ENCODE measurements around the gene C1orf53. TPM values are rescaled to one million over a fixed set of nuclear protein-coding genes. Genes with fewer than 3 reads are reported as not detected.

C1orf53 gene
- total and polyA plus RNA-seq, 2 of the 8 experiments (the other 6 are each of a cell fraction or from before 2014, with no cell fraction given) = 0.56 to 1.3 TPM

DNA sequence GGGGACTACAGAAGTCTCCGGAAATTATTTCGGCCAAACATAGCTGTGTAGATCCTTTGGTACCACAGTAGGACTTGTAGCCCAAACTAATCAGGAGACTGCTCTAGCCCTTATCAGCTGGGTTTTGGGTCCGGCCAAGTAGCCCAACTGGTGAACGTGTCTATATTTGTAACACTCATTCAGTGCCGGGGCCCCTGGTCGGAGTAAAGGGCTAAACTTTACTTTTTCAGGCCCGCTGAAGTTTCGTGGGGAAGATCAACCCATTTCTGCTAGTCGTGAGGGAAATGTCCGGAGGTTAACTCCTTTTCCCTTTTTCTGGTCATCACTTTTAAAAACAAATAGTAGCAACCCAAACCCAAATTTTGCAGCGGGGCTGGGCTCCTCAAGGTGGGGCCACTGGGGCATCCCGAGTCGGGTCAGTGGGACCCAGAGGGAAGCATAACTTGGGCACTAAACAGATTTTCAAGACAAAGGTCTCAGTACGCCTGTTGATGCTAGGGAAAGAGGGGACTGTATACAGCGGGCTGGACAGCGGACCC is 16.4 kb downstream of the C1orf53 start:
- no peak overlapping the region for H2BK120ac ChIP-seq (replicated peaks; ENCODE audit: low read depth, low read length)
- DNase-seq (ENCODE audit: low read depth in 1 of 2, low spot score in 2 of 2) (peak in 1 of 2 experiments; percentile 50), FAIRE-seq (no peak)
- no peak overlapping the region for H2AFZ ChIP-seq (ENCODE audit: low read length)
- H2BK20ac ChIP-seq (ENCODE audit: low read length) = no peak overlapping the region
- H3K23me2 ChIP-seq (ENCODE audit: low read depth, low read length) = peaks cover 5% of the 10 kb centered on the region
- no peak overlapping the region for H3K18ac ChIP-seq (ENCODE audit: extremely low read depth, low read length)
- H3K27ac ChIP-seq (ENCODE audit: low read depth, low read length) = no peak overlapping the region
- H2BK15ac ChIP-seq (ENCODE audit: low read length) = no peak overlapping the region
- no peak for TF ChIP-seq SRF (IDR thresholded peaks at IDR 0.05; ENCODE audit: low read depth, low read length)
- peak; percentile 30 for TF ChIP-seq RNF2 (IDR thresholded peaks at IDR 0.05; ENCODE audit: borderline replicate concordance, low read depth, low read length, missing control alignments, poor library complexity, severe bottlenecking)
- TF ChIP-seq ASH2L (IDR thresholded peaks at IDR 0.05; ENCODE audit: low read length) = no peak
- CTCF ChIA-PET (ENCODE audit: partially characterized antibody) = interaction anchor here (0.7 to 6.4 kb wide), 6 partner anchors 8 to 317 kb away, joined by 3 to 112 read pairs (median 4); partner anchors contain the start of gene C1orf53
- POLR2A ChIA-PET (ENCODE audit: partially characterized antibody) = interaction anchor here (1.3 to 2.0 kb wide), 3 partner anchors 10 to 16 kb away, joined by 3 to 15 read pairs (median 13); partner anchors contain the start of gene C1orf53
- H3K79me1 ChIP-seq (ENCODE audit: low read depth, low read length) = no peaks in the 10 kb centered on the region
- no peak overlapping the region for H3K4ac ChIP-seq (replicated peaks; ENCODE audit: insufficient read length, low read depth, low read length)
- no peaks in the 10 kb centered on the region for H3K9me3 ChIP-seq (ENCODE audit: insufficient read depth in 2 of 2, low read depth in 1 of 2, low read length in 1 of 2)
- H4K20me1 ChIP-seq (replicated peaks in 1 of 2; ENCODE audit: control insufficient read depth in 1 of 2, insufficient read depth in 2 of 2, low read length in 2 of 2) = peaks cover 4 to 5% of the 10 kb centered on the region in 2 experiments
- H3K9ac ChIP-seq (replicated peaks in 1 of 4; ENCODE audit: extremely low read depth in 1 of 4, low read depth in 3 of 4, low read length in 3 of 4) = no peak overlapping the region
- H3K36me3 ChIP-seq (ENCODE audit: control insufficient read depth in 2 of 4, insufficient read depth in 4 of 4, low read length in 3 of 4) = peaks cover 0 to 2% (median 0%) of the 10 kb centered on the region in 4 experiments; a peak in 1 of 8 replicates
- H3K56ac ChIP-seq (replicated peaks; ENCODE audit: insufficient read length, low read depth, low read length) = no peak overlapping the region
- peaks cover 17 to 44% (median 22%) of the 10 kb centered on the region in 4 experiments for H3K4me1 ChIP-seq (replicated peaks in 1 of 4; ENCODE audit: control insufficient read depth in 3 of 4, insufficient read depth in 4 of 4, low read length in 3 of 4)
- H4K91ac ChIP-seq (replicated peaks; ENCODE audit: insufficient read length, low read length) = no peak overlapping the region
- peak overlapping the region; percentile 65 to 73; a peak in 1 of 4 replicates for H3K4me2 ChIP-seq (ENCODE audit: insufficient read depth in 1 of 2, low read depth in 2 of 2, low read length in 2 of 2)
- H4K5ac ChIP-seq (ENCODE audit: insufficient read length, low read depth, low read length) = no peak overlapping the region
- H3K14ac ChIP-seq (ENCODE audit: insufficient read length) = no peak overlapping the region
- 7% methylated on average over 16 of the region's 16 CpGs; no CpG with 5 or more reads in 1 of the 2 experiments for WGBS, 2 experiments (ENCODE audit: extremely low coverage in 1 of 2, insufficient coverage in 1 of 2, insufficient read length in 1 of 2, insufficient replicate concordance in 2 of 2, low coverage in 1 of 2, low lambda C conversion rate in 2 of 2, missing lambda C conversion rate in 1 of 2)
- peak overlapping the region in 1 of 4 experiments; percentile 55; a peak in 2 of 8 replicates for H3K4me3 ChIP-seq (ENCODE audit: extremely low read depth in 1 of 4, insufficient read depth in 2 of 4, low read depth in 3 of 4, low read length in 4 of 4)
- peaks cover 85 to 95% (median 93%) of the 10 kb centered on the region in 4 experiments for H3K27me3 ChIP-seq (replicated peaks in 1 of 4; ENCODE audit: control insufficient read depth in 3 of 4, extremely low read depth in 1 of 4, insufficient read depth in 3 of 4, low read length in 3 of 4)
- no peak overlapping the region for H4K8ac ChIP-seq (ENCODE audit: extremely low read depth, insufficient read depth, low read length)
- no peak overlapping the region for H2BK5ac ChIP-seq (ENCODE audit: low read depth, low read length)
- no peak overlapping the region for H2BK12ac ChIP-seq (ENCODE audit: low read depth, low read length)
- H3K23ac ChIP-seq (ENCODE audit: insufficient read length) = no peak overlapping the region
- no peaks in the 10 kb centered on the region for H3K79me2 ChIP-seq (ENCODE audit: control insufficient read depth in 1 of 2, insufficient read depth in 2 of 2, low read length in 2 of 2)
- H2AK5ac ChIP-seq (ENCODE audit: low read depth, low read length) = no peak overlapping the region
